GM18868 (cell line): ENCODE data around the gene ZFR2.

ENCODE experiments used
- ATAC-seq: cut with Tn5 transposase; IDR thresholded peaks from one replicate; pipeline ENCODE4 v1.9.1; 2021; ENCODE audit warnings: mild to moderate bottlenecking, moderate library complexity; ENCODE audit not compliant: unreplicated experiment

The ZFR2 gene

GRCh38 chr19:3792114-3792513 is 76.7 kb downstream of the ZFR2 start:
- ATAC-seq, result no peak

DNA sequence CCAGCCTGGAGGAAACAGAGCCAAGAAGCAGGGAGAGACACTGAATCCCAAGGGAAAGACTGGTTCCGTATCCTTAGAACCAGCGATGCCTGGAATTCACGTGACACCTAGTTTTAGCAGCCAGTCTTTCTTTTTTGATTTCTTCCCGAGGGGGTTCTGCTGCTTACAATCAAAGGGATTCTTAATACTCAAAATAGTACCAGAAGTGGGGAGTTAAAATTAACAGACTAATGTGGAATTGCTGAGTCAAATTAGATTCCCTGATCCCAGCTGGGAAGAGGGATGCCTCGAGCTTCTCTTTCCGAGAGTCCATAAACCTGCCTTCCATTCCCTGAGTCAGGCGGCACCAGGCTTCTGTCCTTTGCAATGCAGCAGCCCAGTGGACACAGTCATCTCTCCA is 77.9 kb downstream of the ZFR2 start:
- no peak for ATAC-seq

DNA sequence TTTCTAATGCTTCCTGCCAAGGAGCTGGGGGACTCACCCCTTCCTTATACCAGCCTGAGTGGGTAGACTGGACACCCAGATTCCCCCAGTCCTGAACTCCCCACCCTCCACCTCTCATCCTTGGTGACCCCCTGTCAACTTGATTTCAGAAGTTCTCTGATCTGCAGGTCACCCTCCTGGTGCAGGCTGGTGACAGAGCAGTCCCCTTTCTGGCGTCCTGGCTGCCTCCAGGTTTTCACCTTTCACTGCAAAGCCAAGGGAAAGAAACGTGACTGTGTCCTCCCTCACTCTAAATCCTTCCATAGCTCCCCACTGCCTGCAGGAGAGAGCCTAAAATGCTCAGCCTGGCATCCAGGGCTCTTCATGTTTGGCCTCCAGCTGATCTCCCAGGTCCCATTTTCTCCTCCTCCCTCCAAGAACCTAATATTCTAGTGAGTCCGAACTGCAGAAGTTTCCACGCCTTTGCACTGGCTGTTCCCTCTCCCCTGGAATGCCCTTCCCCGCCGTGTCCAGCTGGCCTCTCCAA is 78.6 kb downstream of the ZFR2 start:
- no peak for ATAC-seq

DNA sequence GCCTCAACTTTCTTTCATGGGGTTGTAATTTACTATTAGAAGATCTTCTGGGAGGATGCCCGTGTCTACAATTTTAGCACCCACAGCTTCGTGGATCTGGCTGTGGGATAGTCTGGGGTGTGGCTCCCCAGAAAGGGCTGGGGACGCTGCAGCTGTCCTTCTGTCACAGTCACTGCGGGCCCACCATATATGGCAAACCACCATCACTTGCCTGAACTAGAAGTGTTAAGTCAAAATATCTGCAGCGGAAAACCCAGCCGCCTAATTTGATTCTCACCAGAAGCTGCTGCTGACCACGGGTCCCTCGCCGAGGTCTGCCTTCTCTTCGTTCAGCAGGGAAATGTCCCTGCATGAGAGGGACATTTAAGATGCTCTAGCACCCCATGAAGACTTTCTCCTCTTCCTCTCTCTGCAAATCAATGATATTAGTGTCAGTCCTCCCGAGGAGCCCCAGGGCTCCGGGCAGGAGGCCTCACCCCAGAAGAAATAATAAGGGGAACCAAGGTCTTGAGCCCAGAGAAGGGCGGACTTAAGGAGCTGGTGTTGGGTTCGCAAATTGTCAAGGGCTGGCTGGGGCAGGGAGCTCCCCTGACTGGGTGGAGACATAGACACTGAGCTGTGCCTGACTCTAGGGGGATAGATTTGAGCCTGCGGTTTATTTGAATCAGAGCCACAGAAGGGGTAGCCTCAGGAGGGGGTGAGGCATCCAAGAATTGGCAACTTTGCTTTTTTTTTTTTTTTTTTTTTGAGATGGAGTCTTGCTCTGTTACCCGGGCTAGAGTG is 79.7 kb downstream of the ZFR2 start:
- ATAC-seq, result no peak

DNA sequence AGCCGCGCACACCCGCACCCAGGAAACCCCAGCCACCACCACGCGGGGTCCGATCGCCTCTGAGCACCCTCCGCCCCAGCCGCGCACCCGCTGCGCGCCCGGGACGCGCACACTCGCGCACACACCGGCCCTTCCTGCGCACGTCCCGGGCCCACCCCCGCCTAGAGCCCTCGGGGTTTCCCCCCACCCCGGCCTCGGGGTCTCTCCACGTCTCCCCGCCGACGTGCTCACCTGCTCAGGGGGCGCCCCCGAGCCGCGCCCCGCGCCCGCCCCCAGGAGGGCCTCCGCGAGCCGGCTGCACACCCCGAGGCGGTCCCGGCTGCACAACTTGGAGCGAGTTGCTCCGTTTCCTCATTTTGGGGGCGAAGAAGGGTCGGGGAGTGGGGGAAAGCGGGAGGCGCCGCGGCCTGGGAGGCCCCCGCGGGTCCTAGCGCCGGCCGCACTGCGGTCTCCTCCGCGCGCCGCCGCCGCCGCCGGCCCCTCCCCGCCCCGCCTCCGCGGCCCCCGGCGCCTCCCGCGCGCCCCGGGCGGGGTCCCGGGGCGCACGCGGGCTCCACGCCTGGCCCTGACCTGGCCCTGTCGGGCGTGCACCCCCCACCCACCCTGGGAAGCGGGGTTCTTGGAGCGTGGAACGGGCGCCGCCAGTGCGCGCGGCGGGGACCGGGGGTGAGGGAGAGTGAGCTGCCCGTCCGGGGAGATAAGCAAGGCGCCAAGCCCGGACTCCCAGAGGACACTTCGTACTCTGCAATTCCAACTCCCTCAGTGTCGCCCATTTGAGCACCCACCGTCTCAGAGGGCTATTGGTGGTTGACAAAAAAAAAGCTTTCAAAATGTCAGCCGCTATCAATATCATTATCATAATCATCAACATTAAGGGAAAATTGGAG is 82.7 kb downstream of the ZFR2 start, which contains the start of gene MATK:
Gene MATK, minus strand, starts transcription at position 444 of the 887 bp plus-strand sequence. CDS start 1,246 bp downstream, outside the sequence.
- ATAC-seq, result no peak

GRCh38 chr19:3785451-3785937 is 83.3 kb downstream of the ZFR2 start:
- ATAC-seq, result no peak

GRCh38 chr19:3784607-3785450 is 84.0 kb downstream of the ZFR2 start:
- no peak for ATAC-seq

DNA sequence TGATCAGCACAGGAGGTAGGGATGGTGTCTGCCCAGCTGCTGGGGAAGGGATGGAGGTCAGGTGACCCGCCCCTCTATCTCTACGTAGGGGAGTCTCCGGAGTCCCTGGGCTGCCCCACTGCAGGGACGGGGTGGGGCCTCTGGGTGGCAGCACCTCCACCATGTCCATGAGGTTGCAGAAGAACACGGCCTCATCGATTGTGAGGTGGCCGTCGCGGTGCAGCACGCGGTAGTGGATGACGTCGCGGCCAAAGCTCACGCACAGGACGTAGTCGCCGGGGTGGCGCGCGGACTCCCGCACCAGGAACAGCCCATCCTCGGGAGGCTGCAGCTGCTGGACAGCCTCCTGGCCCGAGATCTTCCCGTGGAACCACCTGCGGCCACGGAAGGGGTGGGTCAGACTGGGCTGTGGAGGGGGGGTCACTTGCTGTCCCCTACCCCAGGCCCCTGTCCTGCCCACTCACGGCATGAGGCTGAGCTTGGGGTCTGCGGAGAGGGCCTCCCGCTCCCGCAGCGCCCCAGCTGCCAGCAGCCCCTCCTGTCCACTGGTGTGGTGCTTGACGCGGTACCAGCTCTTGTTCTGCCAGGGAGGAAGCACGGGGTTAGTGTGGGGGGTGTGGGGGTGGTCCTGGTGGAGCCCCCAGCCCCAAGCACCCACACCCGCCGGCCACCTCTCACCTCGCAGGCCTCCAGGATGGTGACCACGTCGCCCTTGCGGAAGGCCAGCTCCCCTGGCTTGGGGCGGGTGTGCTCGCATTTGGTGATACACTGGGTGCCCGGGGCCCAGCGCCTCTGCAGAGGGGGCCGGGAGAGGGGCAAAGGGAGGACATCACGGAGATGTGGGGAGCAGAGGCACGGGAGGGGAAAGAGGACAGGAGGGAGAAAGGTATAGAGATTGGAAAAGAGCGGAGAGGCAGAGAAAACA is 84.9 kb downstream of the ZFR2 start:
- ATAC-seq, result no peak

- no peak for ATAC-seq
Observed at GRCh38 chr19:3782903-3783302, 85.9 kb downstream of the ZFR2 start.

GRCh38 chr19:3782330-3782729 is 86.5 kb downstream of the ZFR2 start:
- no peak for ATAC-seq

DNA sequence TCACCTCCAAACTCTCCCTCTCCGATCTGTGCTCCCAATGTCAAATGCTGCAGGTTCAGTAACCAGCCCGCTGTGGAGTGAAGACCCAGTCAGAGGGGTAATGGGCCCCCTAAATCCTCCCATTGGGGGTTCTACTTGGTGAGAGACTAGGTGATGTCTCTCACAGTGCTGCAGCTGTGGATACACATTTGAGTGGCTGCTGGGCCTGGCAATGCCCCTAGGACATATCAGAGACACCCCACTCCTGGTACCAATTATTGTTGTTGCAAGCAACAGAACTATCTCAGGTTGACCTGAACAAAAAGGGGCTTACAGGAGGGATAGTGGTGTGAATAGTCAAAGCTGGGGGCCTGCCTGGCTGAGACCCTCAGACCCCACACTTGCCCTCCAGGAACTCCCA is 87.2 kb downstream of the ZFR2 start:
- no peak for ATAC-seq

- no peak for ATAC-seq
Observed at GRCh38 chr19:3780786-3781304, 88.0 kb downstream of the ZFR2 start.

GRCh38 chr19:3778899-3779723 is 89.7 kb downstream of the ZFR2 start:
- ATAC-seq, result no peak

DNA sequence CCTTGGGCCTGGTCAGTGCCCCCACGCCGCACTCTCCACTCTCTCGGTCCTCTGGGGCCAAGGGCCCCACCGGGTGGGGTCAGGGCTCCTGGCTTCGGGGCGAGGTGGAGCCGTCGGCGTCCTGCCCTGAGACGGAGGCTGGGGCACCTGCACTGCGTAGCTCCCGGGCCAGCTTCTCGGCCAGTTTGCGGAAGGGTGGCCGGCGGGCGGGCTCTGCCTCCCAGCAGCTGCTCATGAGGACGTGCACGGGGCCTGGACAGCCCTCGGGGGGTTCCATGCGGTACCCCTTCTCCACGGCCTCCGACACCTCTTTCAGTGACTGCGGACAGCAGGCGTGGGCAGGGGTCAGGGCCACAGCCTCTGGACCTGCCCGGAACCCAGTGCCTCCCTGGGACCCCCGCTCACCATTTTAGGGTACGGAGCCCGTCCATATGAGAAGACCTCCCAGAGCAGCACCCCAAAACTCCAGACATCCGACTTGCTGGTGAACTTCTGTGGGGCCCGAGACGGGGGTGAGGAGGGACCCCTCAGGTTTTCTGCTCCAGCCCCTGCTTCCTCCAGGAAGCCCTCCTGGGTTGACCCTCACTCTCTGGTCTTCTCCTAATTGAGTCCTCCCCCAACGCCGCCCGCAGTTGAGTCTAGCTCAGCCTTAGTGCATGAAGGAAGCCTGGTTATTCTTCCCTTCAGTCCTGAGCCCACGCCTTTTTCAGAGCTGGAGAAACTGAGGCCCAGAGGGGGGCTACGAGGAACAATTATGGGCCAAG is 90.6 kb downstream of the ZFR2 start:
- ATAC-seq, result no peak

DNA sequence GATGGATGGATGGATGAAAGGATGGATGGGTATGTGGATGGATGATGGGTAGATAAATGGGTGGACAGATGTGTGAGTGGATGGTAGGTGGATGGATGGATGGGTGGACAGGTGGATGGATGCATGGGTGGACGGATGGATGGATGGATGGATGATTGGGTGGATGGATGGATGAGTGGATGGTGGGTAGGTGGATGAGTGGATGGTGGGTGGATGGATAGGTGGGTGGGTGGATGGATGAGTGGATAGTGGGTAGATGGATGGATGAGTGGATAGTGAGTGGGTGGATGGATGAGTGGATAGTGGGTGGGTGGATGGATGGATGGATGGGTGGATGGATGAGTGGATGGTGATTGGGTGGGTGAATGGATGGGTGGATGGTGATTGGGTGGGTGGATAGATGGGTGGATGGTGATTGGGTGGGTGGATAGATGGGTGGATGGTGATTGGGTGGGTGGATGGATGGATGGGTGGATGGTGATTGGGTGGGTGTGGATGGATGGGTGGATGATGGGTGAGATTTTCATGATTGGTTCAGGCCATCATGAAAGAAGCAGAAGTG is 92.3 kb downstream of the ZFR2 start:
- ATAC-seq, result no peak

DNA sequence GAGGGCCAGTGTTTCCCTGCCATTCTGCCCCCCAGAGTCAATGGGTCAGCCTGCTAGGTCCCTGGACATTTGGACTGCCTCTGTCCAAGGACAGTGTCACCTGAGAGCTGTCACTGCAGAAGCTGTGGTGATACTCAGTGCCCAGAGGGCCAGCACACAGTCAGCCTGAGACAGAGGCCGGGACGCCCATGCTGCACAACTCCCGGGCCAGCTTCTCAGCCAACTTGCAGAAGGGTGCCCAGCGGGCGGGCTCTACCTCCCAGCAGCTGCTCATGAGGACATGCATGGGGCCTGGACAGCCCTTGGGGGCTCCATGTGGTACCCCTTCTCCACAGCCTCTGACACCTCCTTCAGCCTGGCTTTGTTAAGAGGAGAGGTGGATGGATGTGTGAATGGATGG is 93.0 kb downstream of the ZFR2 start:
- no peak for ATAC-seq

- ATAC-seq, result no peak
Observed at GRCh38 chr19:3775374-3775711, 93.5 kb downstream of the ZFR2 start.
